ENCODE results near the gene MACROH2A1.

Gene MACROH2A1

DNA sequence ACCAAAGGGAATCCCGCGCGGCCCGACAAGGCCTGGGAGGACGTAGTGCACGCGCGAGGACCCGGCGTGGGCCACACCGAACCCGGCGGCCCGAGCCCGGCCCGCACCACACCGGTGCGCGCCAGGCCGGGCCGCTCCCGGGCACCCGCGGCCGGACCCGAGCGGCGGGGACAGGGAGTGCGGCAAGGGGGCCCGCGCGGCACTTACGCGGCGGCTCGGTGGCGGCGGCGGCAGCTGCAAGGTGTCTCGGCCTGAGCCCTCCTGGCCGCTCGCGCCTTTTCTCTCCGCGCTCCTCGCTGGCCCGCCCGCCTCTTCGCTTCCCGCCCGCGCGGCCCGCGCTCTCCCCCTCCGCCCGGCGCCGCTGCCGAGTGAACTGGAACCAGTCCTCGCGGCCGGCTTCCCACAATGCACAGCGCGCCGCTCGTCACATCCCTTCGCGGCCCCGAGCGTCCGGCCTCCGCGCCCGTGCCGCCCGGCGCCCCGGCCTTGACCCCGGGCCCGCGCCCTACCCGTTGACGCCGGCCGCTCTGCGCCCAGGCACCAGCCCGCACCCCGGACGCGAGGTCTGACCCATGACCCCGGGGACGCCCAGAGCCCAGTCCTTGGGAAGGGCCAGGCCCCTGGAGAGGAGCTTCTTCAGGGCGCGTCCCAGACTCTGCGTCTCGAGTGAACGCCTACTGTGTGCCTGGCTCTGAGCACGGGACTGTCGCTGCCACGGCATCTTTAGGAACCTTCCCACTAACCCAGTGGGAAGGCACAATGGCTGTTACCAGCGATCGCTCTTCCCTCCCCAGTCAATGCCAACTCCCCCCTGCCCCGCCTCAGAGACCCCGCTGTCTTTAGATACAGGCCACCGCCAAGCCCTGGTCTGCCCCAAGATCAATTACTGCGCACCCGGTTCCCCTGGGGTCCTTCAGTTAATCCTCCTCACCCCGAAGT is at the start of gene MACROH2A1:
Gene MACROH2A1 (minus strand): TSS at position 377 of the 939 bp plus-strand sequence. CDS start 10,138 bp downstream, outside the sequence.
- DNase-seq (ENCODE audit: low spot score) = peak; percentile 87

- DNase-seq (ENCODE audit: low spot score) = no peak
Observed at GRCh38 chr5:135448071-135448739, 49.2 kb upstream of the MACROH2A1 start.

- DNase-seq (ENCODE audit: low spot score) = no peak
Observed at GRCh38 chr5:135447298-135447929, 48.4 kb upstream of the MACROH2A1 start, which contains the start of gene DCANP1. Gene DCANP1, minus strand, starts transcription at chr5:135447348. Its CDS starts 240 bp downstream, at chr5:135447108.

- no peak for DNase-seq (ENCODE audit: low spot score)
Observed at GRCh38 chr5:135446615-135447014, 47.6 kb upstream of the MACROH2A1 start.

DNA sequence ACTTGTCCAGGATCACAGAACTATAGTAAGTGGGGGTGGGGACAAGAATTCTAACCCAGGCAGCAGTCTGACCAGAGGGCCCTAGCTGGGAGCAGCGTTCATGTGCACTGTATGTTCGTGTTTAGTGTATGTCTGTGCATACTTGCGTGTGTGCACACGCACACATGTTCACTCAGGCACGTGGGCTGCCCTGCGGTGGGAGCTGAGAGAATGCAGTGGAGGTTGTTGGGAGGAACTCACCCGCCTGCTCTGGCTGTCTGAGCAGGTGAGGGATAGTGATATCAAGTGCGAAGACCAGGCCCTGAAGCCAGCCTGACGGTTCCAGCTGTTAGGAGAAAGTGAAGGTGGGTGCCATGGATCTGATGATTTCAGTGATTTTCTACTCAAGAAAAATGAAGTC is 47.2 kb upstream of the MACROH2A1 start:
- no peak for DNase-seq (ENCODE audit: low spot score)

DNA sequence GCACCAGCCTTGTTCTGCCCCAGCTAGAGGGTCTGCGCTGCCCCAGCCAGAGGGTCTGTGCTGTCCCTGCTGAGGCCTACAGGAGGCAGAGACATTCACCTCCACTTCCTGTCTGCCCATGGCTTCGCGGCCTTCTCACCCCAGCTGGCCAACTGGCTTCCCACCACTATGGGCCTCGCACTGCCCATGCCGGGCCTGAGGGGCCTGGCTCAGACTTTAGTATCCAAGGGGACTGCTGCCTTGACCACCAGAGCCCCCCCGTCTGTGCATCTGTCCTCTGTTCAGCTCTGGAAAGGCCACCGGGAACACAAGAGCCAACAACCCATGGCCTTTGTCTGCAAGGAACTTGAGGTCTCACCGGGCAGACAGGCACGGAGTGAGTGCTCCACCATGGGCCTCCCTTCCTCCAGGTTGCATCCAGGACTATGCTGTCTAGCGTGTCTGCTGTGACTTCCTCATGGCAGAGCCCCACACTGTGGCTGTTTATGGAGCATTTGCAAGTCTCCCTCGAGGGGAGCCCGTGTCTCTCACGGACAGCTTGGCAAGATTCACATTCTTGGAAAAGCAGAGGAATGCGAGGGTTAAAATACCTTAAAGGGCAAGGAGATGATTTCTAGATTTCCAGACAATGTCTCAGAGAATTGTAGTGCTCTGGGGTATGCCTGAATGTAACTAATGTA is 46.4 kb upstream of the MACROH2A1 start:
- no peak for DNase-seq (ENCODE audit: low spot score)

DNA sequence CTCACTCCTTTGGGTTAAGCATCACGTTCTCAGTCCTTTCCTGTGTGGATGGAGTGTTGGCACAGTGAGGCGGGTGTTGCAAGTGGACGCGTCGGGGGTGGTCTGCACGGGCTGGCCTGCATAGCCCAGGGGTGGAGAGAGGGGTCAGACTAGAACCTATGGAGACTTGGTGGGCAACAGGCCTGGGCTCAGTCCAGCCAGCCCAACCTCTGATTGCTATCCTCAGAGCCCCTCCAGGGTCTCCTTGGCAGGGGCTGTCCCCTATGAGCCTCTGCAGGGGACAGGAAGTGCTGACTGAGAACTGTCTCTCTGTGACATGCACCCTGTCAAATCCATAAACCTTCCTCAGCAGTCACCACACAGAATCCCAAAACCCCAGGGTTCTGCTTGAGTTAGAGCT is 45.9 kb upstream of the MACROH2A1 start:
- DNase-seq (ENCODE audit: low spot score) = no peak

DNA sequence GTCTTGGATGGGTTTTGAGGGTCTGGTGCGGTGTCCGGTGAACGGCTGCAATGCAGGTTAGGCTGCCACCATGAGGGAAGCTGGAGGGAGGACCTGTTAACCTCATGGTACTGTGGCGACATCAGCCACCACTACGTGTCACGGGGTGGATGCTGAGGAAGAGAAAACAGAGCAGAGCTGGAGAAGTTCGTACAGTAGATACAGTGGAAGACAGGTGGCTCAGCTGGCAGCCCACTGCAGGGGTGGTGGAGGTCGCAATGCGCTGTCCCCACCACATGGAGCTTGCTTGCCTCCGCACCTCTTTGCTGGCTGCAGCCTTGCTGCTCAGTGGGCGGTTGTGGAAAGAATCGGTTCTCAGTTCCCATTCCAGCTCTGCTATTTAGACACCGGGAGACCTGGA is 45.3 kb upstream of the MACROH2A1 start:
- no peak for DNase-seq (ENCODE audit: low spot score)

- no peak for DNase-seq (ENCODE audit: low spot score)
Observed at GRCh38 chr5:135443161-135443960, 44.3 kb upstream of the MACROH2A1 start.

DNA sequence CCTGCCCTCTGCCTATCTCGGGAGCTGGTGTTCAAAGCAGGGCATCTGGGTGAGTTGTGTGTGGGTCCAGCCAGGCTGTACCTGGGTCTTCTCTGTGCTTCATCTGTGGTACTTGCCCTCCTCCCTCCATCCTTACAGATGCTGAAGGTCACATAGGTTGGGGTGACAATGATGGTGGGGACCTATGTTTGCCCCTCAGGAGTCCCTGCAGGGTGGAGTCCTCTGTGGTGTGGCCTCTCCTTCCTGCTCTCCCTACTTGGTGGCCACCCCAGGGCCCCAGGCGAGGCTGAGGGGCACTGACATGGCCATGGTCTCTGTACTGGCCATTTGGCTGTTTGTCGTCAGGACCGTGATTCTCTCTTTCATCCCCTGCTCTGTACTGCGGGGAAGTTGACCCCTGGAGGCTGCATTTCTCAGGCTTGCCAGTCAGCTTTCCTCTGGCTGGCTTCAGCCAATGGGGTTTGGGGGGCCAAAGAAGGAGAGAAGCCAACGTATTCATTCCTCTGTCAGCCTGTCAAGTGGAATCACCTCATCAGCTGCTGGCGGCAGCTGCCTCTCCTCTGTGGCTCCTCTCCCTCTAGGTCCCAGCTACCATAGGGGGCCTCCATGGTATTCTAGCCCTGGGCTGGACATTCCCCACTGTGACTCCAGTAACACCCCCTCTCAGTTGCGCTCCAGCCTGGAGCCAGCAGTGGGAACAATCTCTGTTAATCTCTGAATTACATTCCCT is 43.6 kb upstream of the MACROH2A1 start:
- DNase-seq (ENCODE audit: low spot score) = no peak

DNA sequence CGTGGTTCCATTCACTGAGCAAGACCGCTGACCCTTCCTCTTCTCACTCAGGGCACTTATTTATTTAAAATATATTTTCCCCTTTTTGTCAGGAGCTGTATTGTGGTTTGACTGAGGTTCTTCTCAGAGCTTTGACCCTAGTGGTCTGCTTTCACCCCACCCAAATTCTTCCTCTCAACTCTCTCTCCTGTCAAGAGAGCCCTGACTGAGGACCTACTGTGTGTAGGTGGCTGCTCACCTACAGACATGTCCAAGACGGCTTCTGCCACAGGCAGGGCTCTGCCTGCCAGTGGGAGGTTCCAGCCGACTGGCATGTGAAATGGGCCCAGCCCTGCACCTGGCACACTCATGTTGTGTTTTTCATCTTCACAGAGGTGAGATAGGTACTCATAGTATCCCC is 42.9 kb upstream of the MACROH2A1 start:
- DNase-seq (ENCODE audit: low spot score) = no peak

- DNase-seq (ENCODE audit: low spot score) = no peak
Observed at GRCh38 chr5:135441350-135441831, 42.4 kb upstream of the MACROH2A1 start.

DNA sequence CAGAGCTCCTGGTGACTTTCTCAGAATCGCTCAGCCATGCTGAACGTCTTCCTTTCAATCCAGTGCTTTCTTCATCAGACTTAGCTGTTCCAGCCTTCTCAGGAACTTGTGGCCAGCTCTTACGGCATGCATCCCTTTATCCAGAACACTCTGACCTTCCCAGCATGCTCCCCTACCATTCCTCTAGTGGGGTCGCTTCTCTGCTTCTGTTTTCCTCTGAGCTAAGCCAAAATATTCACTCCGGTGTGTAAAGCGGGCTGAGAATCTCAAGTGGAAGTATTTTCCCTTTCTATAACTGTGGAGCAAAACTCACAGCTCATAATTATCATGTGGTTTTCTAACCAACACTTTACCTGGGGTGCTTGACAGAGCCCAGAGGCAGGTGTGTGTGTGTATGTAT is 41.9 kb upstream of the MACROH2A1 start:
- no peak for DNase-seq (ENCODE audit: low spot score)

GRCh38 chr5:135439231-135440205 is 40.5 kb upstream of the MACROH2A1 start:
- DNase-seq (ENCODE audit: low spot score) = no peak

DNA sequence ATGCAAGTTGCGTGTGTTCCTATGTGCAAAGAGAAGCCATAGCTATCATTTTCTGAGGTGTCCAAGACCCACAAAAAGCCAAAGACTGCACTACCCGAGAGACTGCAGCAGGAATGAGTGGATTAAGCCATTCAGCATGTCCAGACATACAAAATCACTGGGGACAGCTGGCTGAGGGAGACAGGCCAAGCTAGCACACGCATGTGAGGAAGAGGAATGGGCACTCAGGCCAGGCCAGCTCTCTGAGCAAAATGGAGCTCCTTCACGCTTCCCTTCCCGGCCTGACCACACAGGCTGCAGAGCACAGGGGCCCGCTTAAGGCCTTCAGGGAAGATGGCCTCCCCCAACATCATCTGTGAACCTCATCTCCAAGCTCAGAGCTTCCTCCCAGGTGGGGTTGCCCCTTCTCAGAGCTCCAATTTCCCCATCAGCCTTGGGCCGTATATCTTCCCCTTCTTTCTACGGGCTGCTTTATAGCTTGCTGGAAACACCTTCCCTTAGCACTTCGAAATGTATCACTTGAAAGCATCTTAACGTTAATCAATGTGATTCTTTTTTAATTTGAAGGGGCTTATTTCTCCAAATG is 39.7 kb upstream of the MACROH2A1 start:
- DNase-seq (ENCODE audit: low spot score) = no peak

- DNase-seq (ENCODE audit: low spot score) = peak; percentile 91
Observed at GRCh38 chr5:135437796-135438560, 38.9 kb upstream of the MACROH2A1 start.

GRCh38 chr5:135437422-135437795 is 38.4 kb upstream of the MACROH2A1 start:
- DNase-seq (ENCODE audit: low spot score) = no peak

- no peak for DNase-seq (ENCODE audit: low spot score)
Observed at GRCh38 chr5:135436951-135437418, 38.0 kb upstream of the MACROH2A1 start.

Measured in AG08395 (cell line).